HepG2 (cell line): ENCODE results near the gene RHBDL1. TPM values are rescaled to one million over a fixed set of nuclear protein-coding genes. Genes with fewer than 3 reads are reported as not detected.

ENCODE experiments used
- ATAC-seq: fragments of 200-7000 bp; cut with Tn5 transposase; 3 replicates; pipeline ENCODE4 v1.9.1; 2020; ENCODE audit warnings: mild to moderate bottlenecking, moderate library complexity
- BruUV-seq: library from RNA; stranded (reverse); fragments of 400-500 nt; replicated peaks from 2 replicates; lab custom pipeline; 2021; lab: Mats Ljungman, UMichigan
- CTCF ChIA-PET: fragments of 300-600 bp; formaldehyde crosslinking; extraction: SDS; loops from one replicate; lab custom pipeline; 2021; ENCODE audit warnings: low total read pairs, inconsistent platforms, low intra/inter-chr PET ratio; lab: Yijun Ruan, JAX
- POLR2A ChIA-PET: fragments of 350-600 bp; sonication (Branson Sonifier 250); formaldehyde crosslinking; loops from one replicate; lab custom pipeline; 2020; ENCODE audit warnings: antibody characterized with exemption, inconsistent platforms; lab: Yijun Ruan, JAX
- DNase-seq: peaks from one replicate; pipeline ENCODE4 v3.0.0-alpha.2; 2015; ENCODE audit warnings: low spot score
- FAIRE-seq: peaks from 3 replicates; lab custom pipeline; 2011; peaks lifted over from hg19 to GRCh38; lab: Jason Lieb, UNC
- H2AFZ ChIP-seq: one replicate; pipeline ENCODE4 v1.6.1; 2011; ENCODE audit warnings: low read length, inconsistent platforms
- H3K27ac ChIP-seq: fragments of 300-600 bp; 3 replicates; pipeline ENCODE4 v1.8.0; 2011; ENCODE audit warnings: mixed run types, mild to moderate bottlenecking, mixed read lengths, low read length, inconsistent platforms; ENCODE audit not compliant: insufficient read depth; ENCODE audit errors: extremely low read length
- H3K27me3 ChIP-seq, 2 experiments: fragments of 200-600 bp in 1 of 2; 2 replicates in 1 of 2; 3 replicates in 1 of 2; pipeline versions ENCODE4 v1.6.0 to v1.8.0; 2011; ENCODE audit warnings: low read length in 2 of 2, mild to moderate bottlenecking in 2 of 2, moderate library complexity in 2 of 2, inconsistent platforms in 1 of 2; ENCODE audit not compliant: insufficient read depth in 2 of 2, control insufficient read depth in 1 of 2
- H3K36me3 ChIP-seq, 2 experiments: fragments of 200-600 bp in 1 of 2; replicated peaks in 1 of 2; 2 replicates in 1 of 2; 3 replicates in 1 of 2; pipeline versions ENCODE4 v1.5.1 to v1.8.0; 2011; ENCODE audit warnings: low read length in 2 of 2, inconsistent platforms in 1 of 2; ENCODE audit not compliant: insufficient read depth in 2 of 2, control insufficient read depth in 1 of 2
- H3K4me1 ChIP-seq: 2 replicates; pipeline ENCODE4 v1.5.1; 2012; ENCODE audit warnings: low read length, inconsistent platforms; ENCODE audit not compliant: insufficient read depth
- H3K4me2 ChIP-seq: 2 replicates; pipeline ENCODE4 v1.6.0; 2011; ENCODE audit warnings: low read depth, low read length, inconsistent platforms
- H3K4me3 ChIP-seq, 3 experiments: fragments of 200-600 bp in 1 of 3; sonication (generic), shearing (Covaris generic) in 1 of 3; replicated peaks in 1 of 3; 2 replicates each; pipeline ENCODE4 v1.5.1; 2011 to 2016; ENCODE audit warnings: low read length in 3 of 3, inconsistent platforms in 2 of 3, low read depth in 2 of 3, mild to moderate bottlenecking in 2 of 3, control low read depth in 1 of 3, mixed read lengths in 1 of 3; ENCODE audit not compliant: insufficient read depth in 1 of 3
- H3K79me2 ChIP-seq: one replicate; pipeline ENCODE4 v1.6.1; 2011; ENCODE audit warnings: low read length, inconsistent platforms; ENCODE audit not compliant: insufficient read depth
- H3K9ac ChIP-seq: 2 replicates; pipeline ENCODE4 v1.6.0; 2011; ENCODE audit warnings: mild to moderate bottlenecking, low read depth, low read length, inconsistent platforms; ENCODE audit not compliant: insufficient read depth
- H3K9me3 ChIP-seq: 2 replicates; pipeline ENCODE4 v1.5.1; 2012; ENCODE audit warnings: mild to moderate bottlenecking, low read length
- H4K20me1 ChIP-seq: 2 replicates; pipeline ENCODE4 v1.6.0; 2011; ENCODE audit warnings: inconsistent platforms, mild to moderate bottlenecking, low read length, moderate library complexity; ENCODE audit not compliant: insufficient read depth
- EED ChIP-seq: sonication (generic); formaldehyde crosslinking; IDR thresholded peaks from 2 replicates; pipeline ENCODE4 v1.5.0; 2020; ENCODE audit warnings: mild to moderate bottlenecking, missing genetic modification reagents
- HNRNPLL ChIP-seq: fragments of 200-400 bp; formaldehyde crosslinking; IDR thresholded peaks from 2 replicates; pipeline ENCODE4 v1.6.1; 2017; ENCODE audit warnings: mild to moderate bottlenecking, low read depth, low read length; ENCODE audit not compliant: poor library complexity, severe bottlenecking
- RBM39 ChIP-seq: fragments of 200-400 bp; formaldehyde crosslinking; IDR thresholded peaks from one replicate; pipeline ENCODE4 v1.6.1; 2018; ENCODE audit warnings: antibody characterized with exemption, mild to moderate bottlenecking, low read depth, low read length; ENCODE audit not compliant: poor library complexity, severe bottlenecking
- ZFP90 ChIP-seq: sonication (generic); formaldehyde crosslinking; IDR thresholded peaks from 2 replicates; pipeline ENCODE4 v1.8.0; 2022; ENCODE audit warnings: missing genetic modification reagents, mild to moderate bottlenecking, inconsistent platforms, borderline replicate concordance
- ZNF709 ChIP-seq: sonication (generic); formaldehyde crosslinking; IDR thresholded peaks from 2 replicates; pipeline ENCODE4 v1.5.0; 2020; ENCODE audit warnings: mild to moderate bottlenecking, missing genetic modification reagents
- WGBS: methylation state at CpG from one replicate; pipeline ENCODE4 v1.1.6; 2017; ENCODE audit warnings: low lambda C conversion rate; 5-methylcytosine and 5-hydroxymethylcytosine counted together
- in situ Hi-C: cut with HindIII; loops from 2 replicates; pipeline ENCODE4 v1.10.0; 2017; ENCODE audit warnings: low pct_unique_long_range_greater_than_20kb; ENCODE audit not compliant: extremely low pct_ligation_motif_present
- intact Hi-C: fragments of 100-400 bp; cut with micrococcal nuclease; formaldehyde crosslinking; loops from one replicate; pipeline ENCODE4 v1.10.0; 2022; ENCODE audit not compliant: unreplicated experiment
- polyA plus RNA-seq, 8 experiments: library from polyadenylated mRNA; depleted of rRNA in 3 of 8; stranded (reverse) in 7 of 8; unstranded in 1 of 8; fragments of >200 nt; fragmentation: Illumina TruSeq in 4 of 8; extraction: Trizol in 4 of 8; gene quantifications; 2 replicates each; pipeline versions ENCODE4 v1.2.1 to v1.2.3, GENCODE V29; 2011 to 2016; ENCODE audit warnings: low read depth in 4 of 8, missing spikeins in 1 of 8, mixed read lengths in 1 of 8; ENCODE audit not compliant: insufficient read depth in 1 of 8
- total RNA-seq, 5 experiments: library from RNA; depleted of rRNA; stranded (reverse); fragments of >200 nt; fragmentation: Illumina TruSeq; extraction: Trizol; gene quantifications; 2 replicates each; pipeline ENCODE4 v1.2.3, GENCODE V29; 2016; ENCODE audit warnings: low read depth in 1 of 5
- TF ChIP-seq, protein P1 (sequence below): sonication (generic); formaldehyde crosslinking; IDR thresholded peaks from 2 replicates; pipeline ENCODE4 v1.4.0; 2020; ENCODE audit warnings: missing genetic modification reagents
- TF ChIP-seq, protein P2 (sequence below): sonication (generic); formaldehyde crosslinking; IDR thresholded peaks from 2 replicates; pipeline ENCODE4 v1.4.0; 2020; ENCODE audit warnings: missing genetic modification reagents
- TF ChIP-seq, protein P3 (sequence below): sonication (generic); formaldehyde crosslinking; conservative IDR thresholded peaks from 2 replicates; pipeline ENCODE4 v1.5.0; 2020; ENCODE audit warnings: missing genetic modification reagents
- TF ChIP-seq, protein P4 (sequence below): sonication (generic); formaldehyde crosslinking; IDR thresholded peaks from 2 replicates; pipeline ENCODE4 v1.5.0; 2020; ENCODE audit warnings: mild to moderate bottlenecking, missing genetic modification reagents, borderline replicate concordance
- TF ChIP-seq, protein P5 (sequence below): sonication (generic); formaldehyde crosslinking; IDR thresholded peaks from 2 replicates; pipeline ENCODE4 v1.5.1; 2020; ENCODE audit warnings: mild to moderate bottlenecking, moderate library complexity, missing genetic modification reagents

Gene RHBDL1
- total and polyA plus RNA-seq, 2 of the 13 experiments (the other 11 are each of a cell fraction or from before 2014, with no cell fraction given): 1.8 to 3.8 TPM

DNA sequence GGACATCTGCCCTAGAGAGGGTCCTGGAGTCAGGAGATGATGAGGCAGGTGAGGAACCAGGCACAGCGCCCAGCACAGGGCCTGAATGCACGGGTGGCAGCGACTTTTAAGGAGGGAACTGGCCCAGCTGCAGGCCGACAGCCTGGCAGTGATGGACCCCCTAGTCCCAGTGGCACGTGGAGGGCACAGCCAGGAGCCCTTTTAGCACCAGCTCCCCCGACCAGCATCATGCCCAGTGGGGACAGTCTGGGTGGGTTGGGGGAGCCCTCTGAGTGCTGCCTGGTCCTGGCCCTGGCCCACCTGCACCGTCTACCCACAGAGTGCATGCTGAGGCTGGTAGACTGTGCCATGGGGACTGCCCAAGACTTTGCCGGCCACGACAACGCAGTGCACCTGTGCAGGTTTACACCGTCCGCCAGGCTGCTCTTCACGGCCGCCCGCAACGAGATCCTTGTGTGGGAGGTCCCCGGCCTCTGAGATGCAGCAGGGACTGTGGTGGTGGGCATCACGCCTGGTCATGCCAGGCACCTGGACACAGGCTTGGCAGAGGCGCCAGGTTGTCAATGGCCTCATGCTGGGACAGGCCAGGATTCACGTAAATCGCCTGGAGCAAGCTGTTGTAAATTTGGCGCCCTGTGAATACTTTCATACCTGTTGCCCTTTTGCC is 8.2 kb upstream of the RHBDL1 start (continued):
- TF ChIP-seq, protein P1, sequence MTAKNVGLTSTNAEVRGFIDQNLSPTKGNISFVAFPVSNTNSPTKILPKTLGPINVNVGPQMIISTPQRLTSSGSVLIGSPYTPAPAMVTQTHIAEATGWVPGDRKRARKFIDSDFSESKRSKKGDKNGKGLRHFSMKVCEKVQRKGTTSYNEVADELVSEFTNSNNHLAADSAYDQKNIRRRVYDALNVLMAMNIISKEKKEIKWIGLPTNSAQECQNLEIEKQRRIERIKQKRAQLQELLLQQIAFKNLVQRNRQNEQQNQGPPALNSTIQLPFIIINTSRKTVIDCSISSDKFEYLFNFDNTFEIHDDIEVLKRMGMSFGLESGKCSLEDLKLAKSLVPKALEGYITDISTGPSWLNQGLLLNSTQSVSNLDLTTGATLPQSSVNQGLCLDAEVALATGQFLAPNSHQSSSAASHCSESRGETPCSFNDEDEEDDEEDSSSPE (CRISPR knock-in tag): no peak
- TF ChIP-seq, protein P2, sequence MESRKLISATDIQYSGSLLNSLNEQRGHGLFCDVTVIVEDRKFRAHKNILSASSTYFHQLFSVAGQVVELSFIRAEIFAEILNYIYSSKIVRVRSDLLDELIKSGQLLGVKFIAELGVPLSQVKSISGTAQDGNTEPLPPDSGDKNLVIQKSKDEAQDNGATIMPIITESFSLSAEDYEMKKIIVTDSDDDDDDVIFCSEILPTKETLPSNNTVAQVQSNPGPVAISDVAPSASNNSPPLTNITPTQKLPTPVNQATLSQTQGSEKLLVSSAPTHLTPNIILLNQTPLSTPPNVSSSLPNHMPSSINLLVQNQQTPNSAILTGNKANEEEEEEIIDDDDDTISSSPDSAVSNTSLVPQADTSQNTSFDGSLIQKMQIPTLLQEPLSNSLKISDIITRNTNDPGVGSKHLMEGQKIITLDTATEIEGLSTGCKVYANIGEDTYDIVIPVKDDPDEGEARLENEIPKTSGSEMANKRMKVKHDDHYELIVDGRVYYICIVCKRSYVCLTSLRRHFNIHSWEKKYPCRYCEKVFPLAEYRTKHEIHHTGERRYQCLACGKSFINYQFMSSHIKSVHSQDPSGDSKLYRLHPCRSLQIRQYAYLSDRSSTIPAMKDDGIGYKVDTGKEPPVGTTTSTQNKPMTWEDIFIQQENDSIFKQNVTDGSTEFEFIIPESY (CRISPR knock-in tag): peak; percentile 11; the same call in 1 of the 2 replicates

DNA sequence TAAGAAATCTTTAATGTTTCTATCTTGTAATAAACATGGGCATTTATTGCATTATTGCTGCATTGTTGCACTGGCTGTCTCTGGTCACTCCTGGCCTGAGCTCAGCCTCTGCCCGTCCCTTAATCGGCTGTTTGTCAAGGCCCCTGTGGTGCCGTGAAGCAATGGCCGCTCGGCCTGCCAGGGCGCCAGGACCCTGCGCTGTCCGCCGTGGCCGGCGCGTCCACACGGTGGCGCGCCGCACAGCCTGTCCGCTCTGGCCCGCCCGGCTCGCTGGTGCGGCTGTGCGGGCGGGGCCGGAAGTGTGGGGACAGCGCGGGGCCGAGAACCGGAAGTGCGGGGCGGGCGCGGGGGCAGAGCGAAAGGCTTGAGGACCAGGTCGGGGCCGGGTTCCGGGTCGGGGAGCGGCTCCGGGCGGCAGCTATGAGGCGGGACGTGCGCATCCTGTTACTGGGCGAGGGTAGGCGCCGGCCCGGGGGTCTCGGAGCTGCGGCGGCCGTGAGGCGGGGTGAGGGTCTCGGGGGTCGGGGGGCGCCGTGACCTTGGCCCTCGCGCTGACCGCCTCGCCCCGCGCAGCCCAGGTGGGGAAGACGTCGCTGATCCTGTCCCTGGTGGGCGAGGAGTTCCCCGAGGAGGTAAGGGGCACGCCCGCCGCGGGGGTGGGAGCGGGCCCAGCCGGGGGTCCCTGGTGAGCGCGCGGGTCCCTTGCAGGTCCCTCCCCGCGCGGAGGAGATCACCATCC is 7.5 kb upstream of the RHBDL1 start, which contains the start of gene RHOT2:
Gene RHOT2, plus strand, starts transcription at position 353 of the 739 bp plus-strand sequence. Its CDS starts 68 bp downstream, at position 421.
- Histone ChIP-seq H3K9me3 (no peaks in the 10 kb centered on the region), H3K4me1 (peaks cover 18% of the 10 kb centered on the region), H3K4me2 (peak within 1 kb of the TSS; percentile 92), H4K20me1 (no peaks in the 10 kb centered on the region), H2AFZ (peak within 1 kb of the TSS; percentile 83), H3K27me3 (no peaks in the 10 kb centered on the region), H3K79me2 (peaks cover 17% of the 10 kb centered on the region), H3K4me3 (peak within 1 kb of the TSS; percentile 87 to 96 (median 91)), H3K9ac (peak within 1 kb of the TSS; percentile 93), H3K36me3 (peaks cover 17 to 34% of the 10 kb centered on the region in 2 experiments; a peak in 4 of 5 replicates), H3K27ac (peak within 1 kb of the TSS; percentile 58)
- ATAC-seq (peak; percentile 91), FAIRE-seq (no peak), DNase-seq (peak; percentile 77)
- 3% methylated on average over 17 of the region's 78 CpGs for WGBS
- POLR2A ChIA-PET: interaction anchor here (0.7 to 2.0 kb wide), 9 partner anchors 8 to 32 kb away, joined by 3 to 8 read pairs (median 5); partner anchors contain the start of genes METTL26, RHBDL1, STUB1 and WDR24
- CTCF ChIA-PET: interaction anchor here (1.0 to 1.4 kb wide), 3 partner anchors 9 to 18 kb away, joined by 3 to 4 read pairs (median 4); partner anchors contain the start of gene STUB1
- BruUV-seq: no TSS peak
- in situ Hi-C loops: no loop called here
- intact Hi-C loops: no loop called here
- TF ChIP-seq, protein P3, sequence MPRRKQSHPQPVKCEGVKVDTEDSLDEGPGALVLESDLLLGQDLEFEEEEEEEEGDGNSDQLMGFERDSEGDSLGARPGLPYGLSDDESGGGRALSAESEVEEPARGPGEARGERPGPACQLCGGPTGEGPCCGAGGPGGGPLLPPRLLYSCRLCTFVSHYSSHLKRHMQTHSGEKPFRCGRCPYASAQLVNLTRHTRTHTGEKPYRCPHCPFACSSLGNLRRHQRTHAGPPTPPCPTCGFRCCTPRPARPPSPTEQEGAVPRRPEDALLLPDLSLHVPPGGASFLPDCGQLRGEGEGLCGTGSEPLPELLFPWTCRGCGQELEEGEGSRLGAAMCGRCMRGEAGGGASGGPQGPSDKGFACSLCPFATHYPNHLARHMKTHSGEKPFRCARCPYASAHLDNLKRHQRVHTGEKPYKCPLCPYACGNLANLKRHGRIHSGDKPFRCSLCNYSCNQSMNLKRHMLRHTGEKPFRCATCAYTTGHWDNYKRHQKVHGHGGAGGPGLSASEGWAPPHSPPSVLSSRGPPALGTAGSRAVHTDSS (CRISPR knock-in tag): no peak
- TF ChIP-seq, protein P4, sequence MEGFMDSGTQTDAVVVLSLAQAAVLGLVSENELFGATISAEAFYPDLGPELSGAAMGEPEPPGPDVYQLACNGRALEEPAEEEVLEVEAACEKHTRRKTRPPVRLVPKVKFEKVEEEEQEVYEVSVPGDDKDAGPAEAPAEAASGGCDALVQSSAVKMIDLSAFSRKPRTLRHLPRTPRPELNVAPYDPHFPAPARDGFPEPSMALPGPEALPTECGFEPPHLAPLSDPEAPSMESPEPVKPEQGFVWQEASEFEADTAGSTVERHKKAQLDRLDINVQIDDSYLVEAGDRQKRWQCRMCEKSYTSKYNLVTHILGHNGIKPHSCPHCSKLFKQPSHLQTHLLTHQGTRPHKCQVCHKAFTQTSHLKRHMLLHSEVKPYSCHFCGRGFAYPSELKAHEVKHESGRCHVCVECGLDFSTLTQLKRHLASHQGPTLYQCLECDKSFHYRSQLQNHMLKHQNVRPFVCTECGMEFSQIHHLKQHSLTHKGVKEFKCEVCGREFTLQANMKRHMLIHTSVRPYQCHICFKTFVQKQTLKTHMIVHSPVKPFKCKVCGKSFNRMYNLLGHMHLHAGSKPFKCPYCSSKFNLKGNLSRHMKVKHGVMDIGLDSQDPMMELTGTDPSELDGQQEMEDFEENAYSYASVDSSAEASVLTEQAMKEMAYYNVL: no peak
- TF ChIP-seq HNRNPLL: peak; percentile 53
- TF ChIP-seq ZNF709 (CRISPR knock-in tag): no peak
- peak; percentile 48; the same call in 1 of the 2 replicates for TF ChIP-seq ZFP90 (CRISPR knock-in tag)
- no peak for TF ChIP-seq EED (CRISPR knock-in tag)
- peak; percentile 10 for TF ChIP-seq RBM39
- TF ChIP-seq, protein P5, sequence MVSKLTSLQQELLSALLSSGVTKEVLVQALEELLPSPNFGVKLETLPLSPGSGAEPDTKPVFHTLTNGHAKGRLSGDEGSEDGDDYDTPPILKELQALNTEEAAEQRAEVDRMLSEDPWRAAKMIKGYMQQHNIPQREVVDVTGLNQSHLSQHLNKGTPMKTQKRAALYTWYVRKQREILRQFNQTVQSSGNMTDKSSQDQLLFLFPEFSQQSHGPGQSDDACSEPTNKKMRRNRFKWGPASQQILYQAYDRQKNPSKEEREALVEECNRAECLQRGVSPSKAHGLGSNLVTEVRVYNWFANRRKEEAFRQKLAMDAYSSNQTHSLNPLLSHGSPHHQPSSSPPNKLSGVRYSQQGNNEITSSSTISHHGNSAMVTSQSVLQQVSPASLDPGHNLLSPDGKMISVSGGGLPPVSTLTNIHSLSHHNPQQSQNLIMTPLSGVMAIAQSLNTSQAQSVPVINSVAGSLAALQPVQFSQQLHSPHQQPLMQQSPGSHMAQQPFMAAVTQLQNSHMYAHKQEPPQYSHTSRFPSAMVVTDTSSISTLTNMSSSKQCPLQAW (CRISPR knock-in tag): no peak
